GM18517 (cell line): ENCODE data around the gene PSMD13.

Source experiments
- ATAC-seq: cut with Tn5 transposase; IDR thresholded peaks from one replicate; pipeline ENCODE4 v1.9.1; 2021; ENCODE audit warnings: mild to moderate bottlenecking, moderate library complexity; ENCODE audit not compliant: unreplicated experiment

PSMD13 gene

GRCh38 chr11:297586-298405, 61.0 kb downstream of the PSMD13 start:
- no peak for ATAC-seq

- no peak for ATAC-seq
These were observed 61.8 kb downstream of the PSMD13 start for GRCh38 chr11:298406-299065.

- no peak for ATAC-seq
These were observed 62.5 kb downstream of the PSMD13 start, which contains the start of gene IFITM5 for GRCh38 chr11:299081-299891. TSS of gene IFITM5 (minus strand) at chr11:299526. CDS start at chr11:299490, 36 bp downstream.

DNA sequence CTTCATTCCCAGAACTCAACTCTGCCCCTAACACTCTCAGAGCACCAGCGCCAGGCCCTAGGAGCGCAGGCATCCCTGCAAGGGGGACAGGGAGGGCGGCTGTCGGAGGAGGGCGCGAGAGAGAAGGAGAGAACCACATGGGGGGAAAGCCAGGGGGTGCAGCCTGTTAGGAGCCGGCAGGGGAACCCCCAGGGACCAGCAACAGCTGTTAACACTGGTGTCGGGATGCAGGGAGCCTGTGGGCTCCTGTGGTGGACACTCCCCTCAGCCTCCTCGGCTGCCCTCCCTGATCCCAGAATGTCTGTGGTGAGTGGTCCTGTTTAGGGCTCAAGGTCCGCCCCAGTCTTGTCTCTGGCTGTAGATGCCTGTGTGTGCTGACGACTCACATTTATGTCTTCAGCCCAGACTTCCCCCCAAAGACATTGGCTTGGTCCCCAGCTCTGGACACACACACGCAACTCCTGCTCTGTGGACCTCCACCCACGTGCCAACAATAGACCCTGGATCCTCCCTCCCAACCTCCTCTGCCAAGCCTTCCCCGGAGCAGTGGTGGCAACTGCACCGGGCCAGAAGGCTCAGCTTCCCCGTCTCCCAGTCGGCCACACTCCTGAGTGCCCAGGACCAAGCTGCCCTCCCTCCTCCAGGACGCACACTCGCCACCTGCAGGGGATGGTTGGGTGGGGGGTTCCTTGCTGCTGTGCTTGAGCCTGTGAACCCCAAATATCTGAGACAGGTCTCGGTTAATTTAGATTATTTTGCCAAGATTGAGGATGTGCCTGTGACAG, 63.4 kb downstream of the PSMD13 start:
- no peak for ATAC-seq
